GM21515 (cell line): ENCODE measurements around the gene PRKCE.
"Not testable (repeated sequence)": the region's sequence is repeated elsewhere in the genome, so short reads cannot be mapped to it uniquely, and the experiment has no call there.

Experiments used
- ATAC-seq: cut with Tn5 transposase; IDR thresholded peaks from one replicate; pipeline ENCODE4 v1.9.1; 2021; ENCODE audit not compliant: unreplicated experiment

The PRKCE gene

DNA sequence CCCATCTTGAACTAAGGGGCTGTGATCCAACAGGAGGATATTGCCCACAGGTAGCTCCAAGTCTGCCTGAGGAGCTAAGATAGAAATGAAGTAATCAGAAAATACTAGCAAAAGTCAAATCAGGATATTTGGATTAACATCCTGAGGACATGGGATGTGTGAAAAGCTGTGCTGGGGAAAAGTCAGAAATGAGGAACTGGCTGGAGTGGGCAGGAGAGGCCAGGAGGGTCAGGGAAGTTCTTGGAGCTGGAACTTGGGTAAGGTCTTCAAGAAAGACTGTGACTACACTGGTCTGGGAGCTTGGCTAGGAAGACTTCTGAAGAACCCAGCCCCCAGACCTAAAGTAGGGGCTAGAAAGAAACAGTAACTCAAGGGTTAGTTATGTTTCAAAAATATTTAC is 250.9 kb downstream of the PRKCE start:
- ATAC-seq: no peak

DNA sequence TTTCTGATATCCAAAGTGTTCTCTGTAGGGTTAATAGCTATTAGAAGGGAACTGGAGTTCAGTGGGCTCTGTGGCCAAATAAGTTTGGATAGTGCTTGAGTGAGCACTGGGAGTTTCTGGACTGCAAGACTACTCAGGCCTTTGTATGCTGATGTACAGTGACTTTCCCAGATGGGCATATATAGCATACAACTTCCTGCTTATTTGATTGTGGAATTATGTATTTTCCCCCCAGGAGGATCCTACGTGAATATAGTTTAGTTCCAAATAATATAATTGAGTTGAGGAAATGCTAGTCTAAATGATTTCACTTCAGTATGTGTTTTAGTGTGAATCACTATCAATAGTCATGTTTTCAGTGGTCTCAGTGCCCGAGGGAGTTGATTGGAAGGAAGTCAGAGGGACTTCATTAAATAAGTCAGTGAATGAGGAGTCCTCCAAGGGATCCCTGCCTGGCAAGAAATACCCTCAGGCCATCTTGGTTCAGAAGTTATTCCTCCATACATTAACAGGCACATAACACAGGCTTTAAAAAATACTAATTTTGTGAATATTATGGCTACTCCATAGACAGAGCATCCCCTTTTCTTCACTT is 251.4 kb downstream of the PRKCE start:
- no peak for ATAC-seq

DNA sequence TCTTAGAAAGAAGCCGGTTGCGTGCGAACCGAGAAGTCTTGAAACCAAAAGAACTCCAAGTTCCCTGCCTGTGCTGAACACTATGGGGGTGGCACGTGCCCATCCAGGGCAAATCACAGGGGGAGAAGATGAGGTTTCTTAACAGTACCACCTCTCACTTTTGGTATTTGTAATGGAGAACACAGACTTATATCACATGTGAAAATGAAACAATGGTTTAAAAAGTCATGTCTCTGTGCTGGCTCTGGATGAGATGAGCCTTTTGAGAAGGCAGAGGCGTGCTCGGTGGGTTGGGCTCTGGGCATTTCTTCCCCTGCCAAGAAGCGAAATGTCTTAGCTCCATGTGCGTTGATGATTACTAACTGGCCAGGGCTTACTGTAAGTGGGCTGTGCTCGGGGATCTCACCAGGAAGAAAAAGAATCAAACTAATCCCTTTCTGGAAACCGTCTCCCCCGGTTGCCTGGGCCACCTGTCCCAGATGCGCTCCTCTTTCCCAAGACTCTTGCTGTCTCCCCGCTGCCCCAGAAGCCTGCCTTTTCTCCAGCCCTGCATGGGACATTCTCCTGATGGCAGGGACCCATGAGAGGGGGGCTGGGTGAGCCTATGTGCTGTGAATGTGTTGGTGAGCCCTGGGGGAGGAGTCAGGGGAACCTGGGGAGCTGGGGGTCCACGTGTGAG is 252.9 kb downstream of the PRKCE start:
- ATAC-seq: no peak

DNA sequence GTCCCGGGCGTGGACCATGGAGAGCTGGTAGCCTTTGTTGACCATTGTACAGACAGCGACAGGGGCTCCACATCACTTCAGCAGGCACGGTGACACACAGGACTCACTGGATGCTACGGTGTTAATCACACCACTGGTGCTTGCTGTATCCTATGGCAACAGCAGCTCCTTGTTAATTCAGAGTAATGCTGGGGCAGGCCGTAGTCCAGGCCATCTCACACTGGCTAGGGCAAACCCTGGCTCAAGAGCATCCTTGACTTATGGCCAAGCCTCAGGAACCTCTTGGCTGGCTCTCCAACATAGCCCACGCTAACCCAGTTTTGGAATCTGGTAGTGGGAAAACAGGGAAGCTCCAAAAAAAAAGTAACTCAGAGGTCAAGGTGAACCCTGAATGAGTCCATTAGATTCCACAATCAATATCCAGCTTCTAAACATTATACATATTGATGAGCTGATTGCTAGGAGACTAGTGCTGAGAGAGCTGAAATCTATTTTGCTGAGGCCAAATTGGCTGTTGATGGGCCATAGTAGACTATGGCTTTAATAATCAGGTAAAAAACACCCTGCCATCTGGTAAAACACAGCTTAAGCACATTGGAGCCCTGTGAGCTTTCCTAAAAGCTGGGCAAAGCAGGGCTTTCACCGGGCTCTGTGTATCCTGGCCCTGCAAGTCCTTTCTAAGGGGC is 253.6 kb downstream of the PRKCE start:
- no peak for ATAC-seq

DNA sequence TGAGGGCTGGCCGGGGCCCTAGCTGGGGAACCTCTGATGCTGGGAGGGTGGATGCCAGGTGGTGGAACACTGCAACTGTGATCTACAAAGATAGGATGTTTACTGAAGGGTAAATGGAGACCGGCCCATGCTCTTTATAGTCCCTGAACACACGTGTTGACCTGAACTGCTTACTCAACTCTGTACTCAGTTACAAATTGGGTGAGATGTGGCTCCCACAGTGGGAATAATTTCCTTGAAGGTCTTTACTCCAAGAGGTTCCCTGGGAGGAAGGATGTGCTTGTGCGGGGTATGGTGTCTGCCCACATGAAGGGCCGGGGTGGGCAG is 254.1 kb downstream of the PRKCE start:
- ATAC-seq: no peak

DNA sequence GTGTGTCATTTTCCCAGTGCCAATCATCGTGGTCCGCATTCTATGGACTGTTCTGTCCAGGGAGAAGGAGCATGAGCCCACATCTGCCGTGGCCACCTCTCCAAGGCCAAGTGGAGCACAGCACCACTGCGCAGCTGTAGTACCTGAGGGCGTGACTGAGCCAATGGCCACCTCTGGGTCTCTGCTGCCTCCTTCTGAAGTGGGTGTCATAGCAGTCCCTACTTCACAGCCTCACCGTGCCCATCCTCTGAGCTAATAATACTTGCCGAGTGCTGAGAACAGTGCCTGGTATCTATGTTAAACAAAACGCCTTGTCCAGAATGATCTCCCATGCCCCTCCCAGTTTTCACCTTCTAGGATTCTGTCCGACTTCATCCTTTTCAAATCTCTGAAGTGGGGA is 256.1 kb downstream of the PRKCE start:
- ATAC-seq: no peak

DNA sequence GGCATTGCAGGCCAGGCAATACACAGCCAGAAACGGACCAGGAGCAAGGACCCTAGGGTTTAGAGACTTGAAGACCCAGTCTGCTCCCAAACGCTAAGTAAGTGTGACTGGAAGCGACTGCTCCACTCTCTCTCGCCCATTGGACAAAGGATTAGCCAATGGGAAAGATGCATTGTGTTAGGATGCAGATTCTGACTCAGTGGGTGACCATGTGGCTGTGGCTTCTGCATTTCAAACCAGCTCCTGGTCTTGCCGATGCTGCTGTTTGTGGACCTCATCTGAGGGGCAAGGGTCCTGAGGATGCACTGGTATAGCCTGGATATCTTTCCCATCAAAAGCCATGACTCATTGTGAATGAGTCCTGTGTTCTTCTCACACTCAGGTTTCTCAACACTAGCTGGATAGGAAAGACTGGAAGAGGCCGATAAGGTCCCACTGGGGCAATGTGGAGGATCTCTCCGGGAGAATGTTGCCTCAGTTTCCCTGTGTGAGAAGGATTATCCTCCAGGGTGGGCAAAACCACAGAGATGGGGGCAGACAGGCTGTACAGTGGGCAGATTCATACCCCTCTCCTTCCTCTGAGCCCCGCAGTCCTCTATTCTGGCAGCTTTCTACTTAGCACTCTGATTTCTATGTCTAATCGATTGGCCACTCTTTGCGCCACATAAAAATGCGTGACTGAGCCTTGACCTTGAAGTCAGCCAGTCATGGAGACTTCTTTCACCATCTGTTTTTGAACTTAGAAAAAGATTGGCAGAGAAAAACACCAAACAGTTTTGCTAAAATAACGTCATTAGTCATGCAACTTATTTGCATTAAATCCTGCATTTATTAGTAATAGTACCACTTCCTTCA is 257.1 kb downstream of the PRKCE start:
- ATAC-seq: no peak

DNA sequence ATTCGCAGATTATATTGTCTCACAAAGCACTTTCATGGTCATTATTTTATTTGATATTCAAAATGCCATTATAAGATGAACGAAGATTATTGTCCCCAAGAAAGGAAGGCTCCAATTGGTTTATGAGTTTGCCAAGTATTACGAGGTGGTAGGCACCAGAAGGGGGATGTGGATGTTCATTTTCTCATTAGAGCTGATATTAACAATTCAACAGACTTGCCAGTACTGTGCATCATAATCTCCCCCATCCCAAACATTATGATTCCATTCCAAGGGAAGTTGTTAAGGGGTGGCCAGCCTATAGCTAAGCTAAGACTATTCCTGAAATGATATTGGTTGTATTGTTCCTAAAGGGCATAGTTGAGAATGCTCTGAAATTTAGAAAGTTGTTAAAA is 257.7 kb downstream of the PRKCE start:
- no peak for ATAC-seq

DNA sequence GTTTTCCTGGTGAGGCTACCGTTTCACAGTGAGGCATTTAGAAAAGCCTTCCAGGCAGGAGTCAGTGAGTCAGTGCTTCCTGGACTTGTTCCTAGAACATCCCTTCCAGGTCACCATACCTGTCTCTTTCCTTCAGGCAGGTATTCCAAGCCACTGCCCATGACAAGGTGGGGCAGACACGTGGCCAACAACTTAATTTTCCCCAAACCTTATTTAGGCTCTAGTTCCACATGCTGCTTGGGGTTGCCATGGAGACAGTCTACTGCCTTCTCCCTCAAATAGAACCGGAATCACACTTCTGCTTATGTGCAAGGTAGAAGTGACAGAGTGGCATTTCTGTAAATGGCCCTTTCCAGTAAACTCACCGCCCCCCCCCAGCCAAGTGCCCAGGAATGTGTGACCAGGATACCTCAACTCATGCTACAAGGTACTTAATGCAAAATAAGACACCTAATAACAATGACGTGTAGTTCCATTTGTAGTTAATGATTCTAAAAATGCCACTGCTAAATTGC is 258.3 kb downstream of the PRKCE start:
- peak; percentile 60 for ATAC-seq

DNA sequence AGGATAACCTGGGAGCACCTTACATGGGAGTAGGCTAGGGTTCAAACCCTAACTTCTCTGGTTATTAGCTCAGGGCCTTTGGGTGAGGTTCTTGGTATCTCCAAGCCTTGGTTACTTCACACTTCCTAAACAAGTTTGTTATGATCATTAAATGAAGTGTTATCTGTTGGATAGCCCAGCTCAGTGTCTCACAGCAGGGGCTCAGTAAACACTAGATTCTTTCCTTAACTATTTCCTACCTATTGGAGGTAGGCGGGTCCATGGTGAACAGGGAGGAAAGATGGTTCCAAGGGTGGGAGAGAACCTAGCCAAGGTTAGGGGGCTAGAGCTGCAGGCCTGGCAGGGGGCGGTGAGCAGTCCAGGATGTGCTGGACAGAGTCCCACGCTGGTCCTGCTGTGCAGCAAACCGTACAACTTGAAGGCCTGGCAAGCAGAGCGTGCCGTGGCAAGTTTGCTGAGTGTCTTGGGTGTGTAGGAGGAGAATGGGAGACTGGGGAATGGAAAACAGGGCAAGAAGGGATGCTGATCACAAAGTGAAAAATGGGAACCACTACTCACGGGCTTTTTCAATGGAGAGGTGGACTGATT is 259.1 kb downstream of the PRKCE start:
- ATAC-seq: no peak

DNA sequence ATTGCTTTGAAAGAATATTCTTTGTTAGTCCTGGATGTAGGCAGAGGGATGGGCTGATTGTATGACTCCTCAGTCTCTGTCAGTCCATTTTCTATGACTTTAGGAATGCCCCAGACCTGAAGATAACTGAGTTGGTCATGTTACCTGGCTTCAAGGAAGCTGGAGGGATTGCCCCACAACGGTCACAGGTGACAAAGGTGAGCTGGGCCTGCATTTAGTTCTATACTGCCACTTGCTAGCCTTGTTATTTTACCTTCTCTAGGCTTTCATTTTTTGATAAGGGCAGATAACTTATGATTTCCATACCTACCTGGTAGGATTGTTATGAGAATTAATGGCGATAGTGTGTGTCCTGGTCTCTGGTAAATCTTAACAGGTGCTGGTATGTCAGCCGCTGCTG is 260.1 kb downstream of the PRKCE start:
- no peak for ATAC-seq

DNA sequence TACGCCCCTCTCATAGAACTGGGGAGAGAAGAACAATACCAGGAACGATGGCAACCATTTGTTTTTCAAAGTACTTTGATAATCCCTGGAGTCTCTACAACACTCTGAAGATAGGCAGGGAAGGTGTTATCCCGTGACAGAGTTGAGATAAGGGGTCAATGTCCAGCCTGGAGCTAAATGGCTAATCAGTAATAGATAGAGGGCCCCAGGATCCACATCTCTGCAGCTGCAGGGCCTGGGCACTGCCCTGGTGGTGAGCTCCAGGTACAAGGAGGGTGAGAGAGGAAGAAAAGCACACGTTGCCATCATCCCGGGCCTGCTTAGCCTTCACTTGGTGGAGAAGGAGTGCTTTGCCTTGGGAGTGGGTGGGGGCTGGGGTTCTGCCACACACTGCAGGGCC is 260.6 kb downstream of the PRKCE start:
- no peak for ATAC-seq

DNA sequence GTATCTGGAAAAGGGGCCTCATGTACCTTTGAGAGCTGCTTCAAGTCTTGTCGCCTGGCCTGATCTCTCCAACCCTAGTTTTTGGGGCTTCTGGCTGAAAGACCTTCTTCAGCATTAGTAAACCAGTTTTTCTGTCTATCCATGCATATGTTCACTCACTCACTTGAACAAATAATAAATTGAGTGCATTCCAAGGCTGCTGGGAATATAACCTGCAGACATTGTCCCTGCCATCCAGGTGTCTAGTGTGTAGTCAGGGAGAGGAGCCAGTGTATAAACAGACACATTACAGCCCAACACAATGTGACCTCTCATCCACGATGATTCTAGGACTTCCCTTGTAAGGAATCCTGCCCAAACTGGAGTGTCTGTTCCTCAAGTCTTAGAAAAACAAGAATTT is 262.1 kb downstream of the PRKCE start:
- ATAC-seq: no peak

DNA sequence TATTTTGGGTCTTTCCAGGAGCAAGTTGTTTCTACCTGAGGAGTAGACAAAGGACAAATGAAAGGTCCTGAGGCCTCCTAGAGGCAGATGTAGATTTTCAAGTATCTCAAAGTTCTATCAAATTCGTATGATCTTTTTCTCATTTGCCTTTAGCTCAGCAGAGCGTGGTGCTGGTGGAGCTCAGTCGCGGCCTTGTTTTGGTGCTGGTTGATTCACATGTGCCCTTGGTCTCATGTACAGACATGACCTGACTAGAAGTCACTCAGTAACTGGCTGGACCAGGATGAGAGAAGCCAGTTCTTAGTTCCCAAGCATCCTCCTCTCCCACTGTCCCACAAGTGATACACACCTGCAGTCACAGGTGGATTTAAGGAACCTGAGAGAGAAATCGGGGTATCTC is 264.0 kb downstream of the PRKCE start:
- no peak for ATAC-seq

DNA sequence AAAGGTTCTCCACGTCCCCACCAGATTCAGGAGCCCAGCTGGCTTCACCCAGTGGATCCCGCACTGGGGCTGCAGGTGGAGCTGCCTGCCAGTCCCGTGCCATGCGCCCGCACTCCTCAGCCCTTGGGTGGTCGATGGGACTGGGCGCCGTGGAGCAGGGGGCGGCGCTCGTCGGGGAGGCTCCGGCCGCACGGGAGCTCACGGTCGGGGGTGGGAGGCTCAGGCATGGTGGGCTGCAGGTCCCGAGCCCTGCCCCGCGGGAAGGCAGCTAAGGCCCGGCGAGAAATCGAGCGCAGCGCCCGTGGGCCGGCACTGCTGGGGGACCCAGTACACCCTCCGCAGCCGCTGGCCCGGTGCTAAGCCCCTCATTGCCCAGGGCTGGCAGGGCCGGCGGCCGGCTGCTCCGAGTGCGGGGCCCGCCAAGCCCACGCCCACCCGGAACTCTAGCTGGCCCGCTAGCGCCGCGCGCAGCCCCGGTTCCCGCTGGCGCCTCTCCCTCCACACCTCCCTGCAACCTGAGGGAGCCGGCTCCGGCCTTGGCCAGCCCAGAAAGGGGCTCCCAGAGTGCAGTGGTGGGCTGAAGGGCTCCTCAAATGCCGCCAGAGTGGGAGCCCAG is 266.2 kb downstream of the PRKCE start:
- not testable (repeated sequence) for ATAC-seq

DNA sequence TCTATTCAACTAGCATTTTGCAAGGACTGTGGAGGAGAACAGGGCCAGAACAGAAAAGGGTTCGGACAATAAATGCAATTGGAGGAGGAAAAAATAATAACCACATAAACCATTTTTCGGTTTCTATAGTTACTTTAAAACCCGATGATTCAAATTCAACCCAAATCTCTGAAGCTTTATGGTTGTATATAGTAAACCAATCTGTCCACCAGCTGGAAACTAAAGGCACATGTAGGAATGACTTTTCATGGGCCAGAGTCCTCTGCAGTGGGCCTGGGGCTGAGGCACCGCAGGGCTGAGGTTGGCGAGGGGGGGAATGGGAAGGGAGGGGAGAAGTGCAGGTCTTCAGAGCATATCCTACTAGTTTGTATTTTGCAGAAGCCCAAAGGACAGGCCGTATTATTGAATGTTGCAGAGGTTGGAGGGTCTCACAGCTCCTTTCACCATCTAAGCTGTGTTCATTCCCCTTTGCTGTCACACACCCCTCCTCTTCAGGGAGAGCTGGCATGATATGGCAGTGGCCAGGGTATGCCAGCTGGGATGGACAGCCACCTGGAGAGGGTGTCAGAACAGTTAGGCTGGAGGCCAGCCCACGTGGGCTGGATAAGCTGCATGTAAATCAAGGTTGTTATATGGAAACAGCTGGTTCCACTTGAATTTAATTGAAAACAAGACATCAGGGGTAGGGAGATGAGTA is 267.1 kb downstream of the PRKCE start:
- ATAC-seq: no peak

DNA sequence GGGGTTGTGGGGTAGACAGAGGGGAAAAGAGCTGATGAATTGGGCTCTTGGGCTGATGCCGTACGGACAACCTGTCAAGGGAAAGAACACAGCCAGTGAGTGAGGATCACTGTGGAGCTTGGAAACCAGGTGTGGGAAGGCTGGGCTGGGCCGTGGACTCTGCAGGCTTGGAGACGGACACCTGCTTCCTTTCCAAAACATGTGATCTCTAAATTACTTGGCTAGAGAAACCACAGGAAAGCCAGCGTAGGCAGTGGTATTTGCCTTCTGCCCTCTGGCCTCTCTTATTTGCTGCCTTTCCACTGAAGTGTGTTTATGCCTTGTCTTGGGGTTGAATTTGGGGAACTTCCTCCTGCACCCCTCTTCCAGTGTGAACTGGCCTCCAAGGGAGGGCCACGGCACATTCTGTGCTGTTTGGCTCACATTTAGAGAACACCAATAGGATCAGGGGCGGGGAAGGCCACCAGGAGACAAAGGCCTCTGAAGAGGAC is 267.7 kb downstream of the PRKCE start:
- no peak for ATAC-seq

DNA sequence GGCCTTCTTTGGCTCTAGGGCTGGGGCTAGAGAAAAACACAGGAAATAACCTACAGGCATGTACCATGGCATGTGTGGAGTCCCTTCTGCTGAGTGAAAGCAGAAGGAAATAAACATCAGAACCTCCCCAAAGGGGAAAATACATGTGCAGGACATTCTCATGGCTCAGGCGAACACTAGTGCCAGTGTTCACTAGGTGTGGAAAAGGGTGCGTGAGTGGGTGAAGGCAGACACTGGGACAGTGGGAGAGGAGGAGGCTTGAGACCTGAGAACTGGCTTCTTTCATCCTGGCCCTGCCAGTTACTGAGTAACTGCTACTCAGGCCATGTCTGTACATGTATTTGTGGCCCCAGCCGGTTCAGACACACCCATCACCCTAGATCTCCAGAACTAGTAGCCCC is 268.2 kb downstream of the PRKCE start:
- ATAC-seq: no peak

DNA sequence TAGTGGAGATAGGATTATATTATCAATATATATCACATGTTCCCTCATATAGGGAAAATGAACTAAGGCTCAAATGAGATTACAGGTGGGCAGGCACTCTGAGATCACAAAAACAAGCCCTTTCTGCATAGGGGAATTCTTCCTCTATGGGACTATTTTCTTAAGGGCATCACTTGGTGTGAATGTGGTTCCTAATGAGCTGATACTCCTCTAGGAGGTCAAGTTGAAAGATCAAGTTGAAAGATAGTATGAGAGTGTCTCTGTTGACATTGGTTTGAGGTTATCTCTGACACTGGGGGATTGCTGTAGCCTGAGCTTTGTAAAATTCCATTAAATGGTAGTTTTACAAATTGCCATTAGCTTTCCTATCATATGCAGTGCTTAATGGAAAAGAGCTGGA is 270.4 kb downstream of the PRKCE start:
- ATAC-seq: no peak

DNA sequence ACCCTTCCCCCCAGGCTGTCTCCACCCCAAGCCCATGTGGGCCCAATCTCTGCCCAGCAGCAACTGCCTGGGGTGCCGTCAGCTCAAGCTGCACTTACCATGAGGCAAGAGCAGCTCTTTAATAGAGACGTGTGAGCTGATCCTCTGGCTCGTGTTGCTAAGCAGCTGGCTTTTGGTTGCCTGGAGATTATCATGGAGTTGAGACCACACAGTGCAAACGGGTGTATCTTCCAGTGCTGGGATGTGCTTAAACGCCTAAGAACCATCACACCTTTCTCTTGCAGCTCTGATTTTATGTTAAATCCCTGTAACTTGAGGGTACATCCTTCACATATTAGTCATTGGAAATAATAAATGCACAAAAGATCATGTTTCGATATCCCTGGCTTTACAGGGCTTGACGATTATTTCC is 271.1 kb downstream of the PRKCE start:
- ATAC-seq: no peak
